SH-SY5Y (cell line): ENCODE data around the gene LAGE3.

Source experiments
- GATA2 ChIP-seq: IDR thresholded peaks from 2 replicates; pipeline ENCODE4 v1.6.1; 2011; ENCODE audit warnings: mild to moderate bottlenecking, low read depth, low read length
- GATA3 ChIP-seq: IDR thresholded peaks from 2 replicates; pipeline ENCODE4 v1.6.1; 2011; ENCODE audit warnings: low read depth, mild to moderate bottlenecking, low read length, moderate library complexity

DNA sequence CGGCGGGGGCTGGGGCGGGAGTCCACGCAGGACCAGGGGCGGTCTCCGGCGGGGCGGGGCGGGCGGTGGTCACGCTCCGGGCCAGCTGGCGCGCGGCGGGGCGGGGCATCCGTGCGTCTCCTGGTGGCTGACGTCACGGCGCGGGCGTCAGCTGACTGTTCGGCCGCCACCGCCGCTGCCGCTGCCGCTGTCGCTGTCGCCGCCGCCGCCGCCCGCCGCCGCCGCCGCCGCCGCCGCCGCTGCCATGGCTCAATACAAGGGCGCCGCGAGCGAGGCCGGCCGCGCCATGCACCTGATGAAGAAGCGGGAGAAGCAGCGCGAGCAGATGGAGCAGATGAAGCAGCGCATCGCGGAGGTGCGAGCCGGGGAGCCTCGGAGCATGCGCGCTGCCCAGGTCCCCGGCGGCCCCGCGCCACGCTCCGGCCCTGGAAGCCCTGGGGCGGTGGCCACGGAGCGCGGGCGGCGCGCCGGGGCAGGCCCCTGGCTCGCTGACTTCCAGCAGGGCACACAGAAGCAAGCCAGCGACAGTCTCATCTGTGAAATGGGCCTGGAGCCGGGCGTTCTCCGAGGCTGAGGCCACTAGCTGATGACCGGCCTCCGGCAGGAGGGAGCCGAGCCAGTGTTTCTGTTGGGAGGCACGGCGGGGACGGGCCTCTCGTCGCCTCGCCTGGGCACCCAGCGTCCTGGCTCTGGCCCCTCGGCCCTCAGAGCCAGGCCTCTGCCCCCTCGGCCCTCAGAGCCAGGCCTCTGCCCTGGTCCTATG is 34.9 kb downstream of the LAGE3 start, which contains the start of gene FAM50A:
- TF ChIP-seq GATA3, result no peak
- TF ChIP-seq GATA2, result no peak
